RWPE1 (cell line): Measurements from ENCODE around the gene SPATA6.
"Not testable (repeated sequence)": the region's sequence is repeated elsewhere in the genome, so short reads cannot be mapped to it uniquely, and the experiment has no call there.

Experiments
- CTCF ChIA-PET: fragments of 350-600 bp; sonication (Branson Sonifier 250); formaldehyde crosslinking; extraction: SDS; loops from one replicate; lab custom pipeline; 2021; lab: Yijun Ruan, JAX
- POLR2A ChIA-PET: fragments of 400-600 bp; formaldehyde crosslinking; extraction: SDS; loops from one replicate; lab custom pipeline; 2020; ENCODE audit warnings: antibody characterized with exemption; ENCODE audit not compliant: low non-redundant PET; lab: Yijun Ruan, JAX
- DNase-seq: peaks from one replicate; pipeline ENCODE4 v3.0.0; 2012; ENCODE audit warnings: low spot score
- H3K27ac ChIP-seq: fragments of 450-650 bp; 2 replicates; pipeline ENCODE4 v1.5.1; 2017
- CTCF ChIP-seq: fragments of 450-650 bp; conservative IDR thresholded peaks from 2 replicates; pipeline ENCODE4 v1.5.1; 2017; ENCODE audit warnings: low read depth, mild to moderate bottlenecking

Gene SPATA6

GRCh38 chr1:48471691-48472576 lies at the start of gene SPATA6:
Gene SPATA6 (minus strand): TSS chr1:48472204. CDS start chr1:48472008, 196 bp downstream.
- ChIA-PET POLR2A (no interaction called here), CTCF (interaction anchor here (0.6 to 1.0 kb wide), 3 partner anchors 115 to 1828 kb away, joined by 3 read pairs; no protein-coding TSS in a partner anchor)
- DNase-seq = peak; percentile 96
- TF ChIP-seq CTCF = no peak
- H3K27ac ChIP-seq = peak within 1 kb of the TSS; percentile 61

GRCh38 chr1:48519896-48520295 lies 47.9 kb upstream of the SPATA6 start:
- CTCF ChIA-PET, POLR2A ChIA-PET, H3K27ac ChIP-seq, DNase-seq: not testable (repeated sequence)

GRCh38 chr1:48506870-48507269 lies 34.9 kb upstream of the SPATA6 start:
- TF ChIP-seq CTCF = no peak
- ChIA-PET CTCF (interaction anchor here (0.6 to 1.0 kb wide), 2 partner anchors 9 kb away, joined by 3 read pairs; no protein-coding TSS in a partner anchor), POLR2A (no interaction called here)
- no peak for DNase-seq
- no peak overlapping the region for H3K27ac ChIP-seq

- POLR2A ChIA-PET = no interaction called here
- CTCF ChIA-PET = no interaction called here
- TF ChIP-seq CTCF = no peak
- H3K27ac ChIP-seq = no peak overlapping the region
- no peak for DNase-seq
Observed at GRCh38 chr1:48500541-48501450, 28.8 kb upstream of the SPATA6 start.

GRCh38 chr1:48499211-48499735 lies 27.3 kb upstream of the SPATA6 start:
- ChIA-PET CTCF (interaction anchor here (0.7 to 1.8 kb wide), 3 partner anchors 250 to 739 kb away, joined by 3 to 6 read pairs (median 5); no protein-coding TSS in a partner anchor), POLR2A (no interaction called here)
- TF ChIP-seq CTCF = no peak
- H3K27ac ChIP-seq = no peak overlapping the region
- DNase-seq = no peak

- CTCF ChIA-PET = interaction anchor here (0.5 to 1.8 kb wide), 15 partner anchors 9 to 664 kb away, joined by 3 to 6 read pairs (median 3); no protein-coding TSS in a partner anchor
- peak; percentile 93 for TF ChIP-seq CTCF
- peak; percentile 53 for DNase-seq
- POLR2A ChIA-PET = no interaction called here
- H3K27ac ChIP-seq = no peak overlapping the region
Observed at GRCh38 chr1:48498096-48498791, 26.2 kb upstream of the SPATA6 start.
